Ishikawa (cell line): ENCODE results near the gene ITGA1.

Source experiments
- CEBPB ChIP-seq: IDR thresholded peaks from 2 replicates; pipeline ENCODE4 v1.6.1; 2012
- EP300 ChIP-seq: IDR thresholded peaks from 2 replicates; pipeline ENCODE4 v1.6.1; 2012; ENCODE audit warnings: borderline replicate concordance
- FOXM1 ChIP-seq: IDR thresholded peaks from 2 replicates; pipeline ENCODE4 v1.6.1; 2012; ENCODE audit warnings: low read depth, borderline replicate concordance
- RAD21 ChIP-seq: IDR thresholded peaks from 2 replicates; pipeline ENCODE4 v1.6.1; 2012; ENCODE audit warnings: low read depth
- REST ChIP-seq: IDR thresholded peaks from 2 replicates; pipeline ENCODE4 v1.6.1; 2012; ENCODE audit warnings: low read depth, mild to moderate bottlenecking
- TAF1 ChIP-seq: IDR thresholded peaks from 2 replicates; pipeline ENCODE4 v1.6.1; 2012; ENCODE audit warnings: low read depth, mild to moderate bottlenecking
- YY1 ChIP-seq: IDR thresholded peaks from 2 replicates; pipeline ENCODE4 v1.6.1; 2012; ENCODE audit warnings: low read depth

- no peak for TF ChIP-seq RAD21
- TF ChIP-seq REST = no peak
- TF ChIP-seq EP300 = no peak
- TF ChIP-seq YY1 = no peak
- TF ChIP-seq TAF1 = no peak
- no peak for TF ChIP-seq CEBPB
- no peak for TF ChIP-seq FOXM1
Measured at GRCh38 chr5:52770287-52770939, 17.3 kb upstream of the ITGA1 start.
